ENCODE results near the gene DNAJB2.

DNAJB2 gene

DNA sequence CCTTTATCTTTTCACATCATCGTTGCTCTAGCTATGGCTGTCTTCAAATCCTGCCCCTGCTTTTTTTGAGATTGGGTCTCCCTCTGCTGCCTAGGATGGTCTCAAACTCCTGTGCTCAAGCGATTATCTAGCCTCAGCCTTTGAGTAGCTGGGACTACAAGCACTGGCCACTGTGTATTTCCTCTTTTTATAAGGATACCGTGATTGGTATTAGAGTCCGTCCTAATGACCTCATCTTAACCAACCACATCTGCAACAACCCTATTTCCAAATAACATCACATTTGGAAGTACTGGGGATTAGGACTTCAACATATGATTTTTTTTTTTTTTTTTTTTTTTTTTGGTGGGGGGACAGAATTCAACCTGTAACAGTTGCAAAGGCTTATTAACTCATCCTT lies 44.3 kb downstream of the DNAJB2 start:
- no peak overlapping the region for H3K4me3 ChIP-seq (ENCODE audit: low read length)
- TF ChIP-seq CTCF (conservative IDR thresholded peaks at IDR 0.05; ENCODE audit: low read length), result no peak
- DNase-seq (ENCODE audit: low read depth), result no peak

GRCh38 chr2:219325136-219325535 lies 46.0 kb downstream of the DNAJB2 start:
- DNase-seq (ENCODE audit: low read depth), result no peak
- no peak overlapping the region for H3K4me3 ChIP-seq (ENCODE audit: low read length)
- no peak for TF ChIP-seq CTCF (conservative IDR thresholded peaks at IDR 0.05; ENCODE audit: low read length)

GRCh38 chr2:219325657-219326315 lies 46.6 kb downstream of the DNAJB2 start:
- TF ChIP-seq CTCF (conservative IDR thresholded peaks at IDR 0.05; ENCODE audit: low read length), result no peak
- no peak for DNase-seq (ENCODE audit: low read depth)
- no peak overlapping the region for H3K4me3 ChIP-seq (ENCODE audit: low read length)

DNA sequence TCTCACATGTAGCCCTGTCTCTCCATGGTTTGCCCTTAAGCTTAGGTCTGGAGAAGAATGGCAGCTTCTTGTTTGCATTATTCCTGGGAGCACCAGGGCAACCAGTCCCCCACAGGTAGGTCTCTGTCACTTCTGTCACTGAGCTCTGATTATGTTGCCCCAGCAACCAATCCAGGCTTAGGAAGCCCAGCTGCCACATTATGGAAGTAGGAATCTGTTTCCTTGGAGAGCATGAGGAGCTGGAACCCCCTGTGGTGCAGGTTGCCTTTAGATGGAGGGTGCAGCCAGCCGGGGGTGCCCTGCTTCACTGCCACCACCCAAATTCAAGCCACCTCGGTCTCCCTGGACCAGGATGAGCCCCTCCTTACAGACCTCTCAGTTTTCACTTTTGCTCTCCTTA lies 48.6 kb downstream of the DNAJB2 start:
- no peak for TF ChIP-seq CTCF (conservative IDR thresholded peaks at IDR 0.05; ENCODE audit: low read length)
- no peak overlapping the region for H3K4me3 ChIP-seq (ENCODE audit: low read length)
- DNase-seq (ENCODE audit: low read depth), result no peak

DNA sequence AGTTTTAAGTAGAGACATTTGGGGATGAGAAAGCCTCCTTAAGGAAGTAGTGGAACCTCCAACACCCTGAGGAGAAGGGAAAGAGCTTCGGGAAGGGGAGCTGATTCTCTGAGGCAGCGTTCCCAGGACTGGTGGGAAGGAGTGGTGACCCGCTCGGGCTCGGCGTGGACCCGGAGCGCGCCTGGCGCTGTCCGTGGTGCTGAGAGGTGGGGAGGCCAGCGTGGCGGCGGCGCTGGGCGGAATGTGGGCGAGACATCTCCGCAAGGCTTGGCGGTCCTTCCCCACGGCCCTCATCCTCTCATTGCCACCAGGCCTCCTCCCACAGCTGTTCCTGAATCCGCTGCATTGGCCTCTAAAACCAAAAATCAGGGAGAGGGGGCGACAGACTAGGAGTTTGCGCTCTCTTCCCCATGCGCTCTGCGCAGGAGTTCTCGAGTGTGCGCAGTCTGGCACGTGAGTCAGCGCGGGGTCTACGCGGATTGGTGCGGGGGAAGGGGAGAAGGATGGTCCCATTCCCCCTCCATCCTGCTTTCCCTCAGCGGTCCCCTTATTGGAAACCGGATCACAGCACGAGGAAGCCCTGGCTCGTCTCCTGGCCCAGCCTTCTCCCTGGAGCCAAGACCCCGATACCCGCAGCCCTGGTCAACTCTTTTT lies 52.5 kb downstream of the DNAJB2 start:
- H3K4me3 ChIP-seq (ENCODE audit: low read length), result no peak overlapping the region
- DNase-seq (ENCODE audit: low read depth), result peak; percentile 10
- TF ChIP-seq CTCF (conservative IDR thresholded peaks at IDR 0.05; ENCODE audit: low read length), result no peak

GRCh38 chr2:219332542-219332941 lies 53.4 kb downstream of the DNAJB2 start, which contains the start of gene RESP18:
Gene RESP18, minus strand, starts transcription at chr2:219332744.
- no peak within 1 kb of the TSS for H3K4me3 ChIP-seq (ENCODE audit: low read length)
- no peak for DNase-seq (ENCODE audit: low read depth)
- TF ChIP-seq CTCF (conservative IDR thresholded peaks at IDR 0.05; ENCODE audit: low read length), result no peak

DNA sequence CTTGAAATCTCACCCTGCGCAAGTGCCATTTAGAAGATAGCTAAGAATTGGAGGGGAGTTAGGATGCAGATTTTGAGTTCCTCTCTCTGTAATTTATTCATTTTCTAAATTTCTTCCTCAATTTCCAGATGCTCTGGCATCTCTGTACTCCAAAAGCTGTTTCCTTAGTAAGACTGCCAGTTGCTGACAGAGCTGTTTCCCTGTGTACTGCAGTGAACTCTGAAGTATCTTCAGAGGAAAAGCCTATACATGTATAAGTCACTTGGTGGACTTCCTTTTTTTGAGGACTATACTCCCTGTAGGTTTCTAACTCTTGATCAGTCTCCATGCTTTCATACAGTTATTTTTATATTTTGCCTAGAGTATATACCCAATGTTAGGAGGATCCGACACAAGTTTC lies 54.9 kb downstream of the DNAJB2 start:
- TF ChIP-seq CTCF (conservative IDR thresholded peaks at IDR 0.05; ENCODE audit: low read length), result no peak
- no peak for DNase-seq (ENCODE audit: low read depth)
- H3K4me3 ChIP-seq (ENCODE audit: low read length), result no peak overlapping the region

Data from AG10803 (cell line).